H9 (cell line): Measurements from ENCODE around the gene MACC1. TPM values are rescaled to one million over a fixed set of nuclear protein-coding genes. Genes with fewer than 3 reads are reported as not detected.

Experiments used
- DNase-seq: peaks from one replicate; pipeline ENCODE4 v3.0.0-alpha.2; 2017
- H2AFZ ChIP-seq: one replicate; pipeline ENCODE4 v1.6.1; 2013; ENCODE audit warnings: mild to moderate bottlenecking, low read length, control low read depth, moderate library complexity
- H2AK5ac ChIP-seq: 2 replicates; pipeline ENCODE4 v1.6.1; 2013; ENCODE audit warnings: low read length, control low read depth, mixed read lengths; ENCODE audit not compliant: insufficient read length
- H2BK120ac ChIP-seq: one replicate; pipeline ENCODE4 v1.6.1; 2013; ENCODE audit warnings: low read depth, mild to moderate bottlenecking, low read length, control low read depth, inconsistent platforms; ENCODE audit not compliant: poor library complexity, severe bottlenecking
- H2BK12ac ChIP-seq: 2 replicates; pipeline ENCODE4 v1.6.1; 2013; ENCODE audit warnings: low read length, control low read depth, mixed read lengths, low read depth; ENCODE audit not compliant: insufficient read length
- H2BK15ac ChIP-seq: 2 replicates; pipeline ENCODE4 v1.6.1; 2013; ENCODE audit warnings: low read depth, low read length, control low read depth
- H2BK20ac ChIP-seq: one replicate; pipeline ENCODE4 v1.6.1; 2013; ENCODE audit warnings: low read depth, mild to moderate bottlenecking, low read length, control low read depth, inconsistent platforms; ENCODE audit not compliant: poor library complexity, severe bottlenecking
- H2BK5ac ChIP-seq: 2 replicates; pipeline ENCODE4 v1.6.1; 2013; ENCODE audit warnings: low read length, control low read depth, mixed read lengths; ENCODE audit not compliant: insufficient read length
- H3K14ac ChIP-seq: 2 replicates; pipeline ENCODE4 v1.6.1; 2013; ENCODE audit warnings: low read length, control low read depth; ENCODE audit not compliant: insufficient read depth
- H3K18ac ChIP-seq: 2 replicates; pipeline ENCODE4 v1.6.1; 2013; ENCODE audit warnings: low read depth, mild to moderate bottlenecking, mixed read lengths, low read length, control low read depth; ENCODE audit not compliant: insufficient read length
- H3K23ac ChIP-seq: 2 replicates; pipeline ENCODE4 v1.6.1; 2013; ENCODE audit warnings: low read length, control low read depth, mixed read lengths, low read depth; ENCODE audit not compliant: insufficient read length
- H3K23me2 ChIP-seq: 2 replicates; pipeline ENCODE4 v1.6.1; 2013; ENCODE audit warnings: low read depth, mild to moderate bottlenecking, mixed read lengths, low read length, control low read depth; ENCODE audit not compliant: insufficient read length, poor library complexity, severe bottlenecking
- H3K27ac ChIP-seq: 2 replicates; pipeline ENCODE4 v1.5.1; 2013; ENCODE audit warnings: low read length, control low read depth, mixed read lengths, low read depth; ENCODE audit not compliant: insufficient read length
- H3K27me3 ChIP-seq: 2 replicates; pipeline ENCODE4 v1.6.1; 2013; ENCODE audit warnings: low read length, control low read depth, inconsistent platforms; ENCODE audit not compliant: insufficient read depth
- H3K4ac ChIP-seq: 2 replicates; pipeline ENCODE4 v1.6.1; 2013; ENCODE audit warnings: low read depth, mild to moderate bottlenecking, control low read depth, inconsistent platforms, low read length, moderate library complexity
- H3K4me1 ChIP-seq: 2 replicates; pipeline ENCODE4 v1.6.1; 2013; ENCODE audit warnings: low read length, control low read depth, inconsistent platforms; ENCODE audit not compliant: insufficient read depth
- H3K4me2 ChIP-seq: 2 replicates; pipeline ENCODE4 v1.6.1; 2013; ENCODE audit warnings: low read length, control low read depth, mixed read lengths; ENCODE audit not compliant: insufficient read length, insufficient read depth
- H3K56ac ChIP-seq: 2 replicates; pipeline ENCODE4 v1.6.1; 2013; ENCODE audit warnings: low read depth, mild to moderate bottlenecking, mixed read lengths, low read length, control low read depth; ENCODE audit not compliant: insufficient read length
- H3K79me1 ChIP-seq: 2 replicates; pipeline ENCODE4 v1.6.1; 2013; ENCODE audit warnings: low read depth, mild to moderate bottlenecking, moderate library complexity, low read length, control low read depth, inconsistent platforms; ENCODE audit not compliant: insufficient read depth, poor library complexity, severe bottlenecking
- H3K79me2 ChIP-seq: 2 replicates; pipeline ENCODE4 v1.6.1; 2013; ENCODE audit warnings: low read length, control low read depth, inconsistent platforms; ENCODE audit not compliant: insufficient read depth
- H3K9ac ChIP-seq: 2 replicates; pipeline ENCODE4 v1.6.1; 2013; ENCODE audit warnings: low read length, control low read depth, mixed read lengths; ENCODE audit not compliant: insufficient read length; ENCODE audit errors: extremely low read depth
- H3K9me3 ChIP-seq: one replicate; pipeline ENCODE4 v1.6.1; 2013; ENCODE audit warnings: low read depth, low read length, inconsistent platforms; ENCODE audit not compliant: control insufficient read depth
- H3T11ph ChIP-seq: one replicate; pipeline ENCODE4 v1.6.1; 2013; ENCODE audit warnings: mild to moderate bottlenecking, low read length, control low read depth, inconsistent platforms
- H4K20me1 ChIP-seq: one replicate; pipeline ENCODE4 v1.6.1; 2013; ENCODE audit not compliant: control insufficient read depth, insufficient read length, insufficient read depth
- H4K5ac ChIP-seq: 2 replicates; pipeline ENCODE4 v1.6.1; 2013; ENCODE audit warnings: low read depth, mild to moderate bottlenecking, mixed read lengths, low read length, control low read depth; ENCODE audit not compliant: insufficient read length
- H4K8ac ChIP-seq: replicated peaks from 2 replicates; pipeline ENCODE4 v1.6.1; 2013; ENCODE audit warnings: low read length, control low read depth, mixed read lengths, low read depth; ENCODE audit not compliant: insufficient read length
- H4K91ac ChIP-seq: 2 replicates; pipeline ENCODE4 v1.6.1; 2013; ENCODE audit warnings: low read depth, mild to moderate bottlenecking, moderate library complexity, mixed read lengths, low read length, control low read depth; ENCODE audit not compliant: insufficient read length
- H3K27ac Mint-ChIP-seq, 3 experiments: 2 replicates in 2 of 3; 3 replicates in 1 of 3; pipeline ENCODE4 v1.8.0; 2020 to 2021; ENCODE audit warnings: mixed read lengths in 3 of 3, mild to moderate bottlenecking in 1 of 3, moderate library complexity in 1 of 3
- H3K27me3 Mint-ChIP-seq: 2 replicates; pipeline ENCODE4 v1.8.0; 2021; ENCODE audit warnings: low read depth, mild to moderate bottlenecking, moderate library complexity, mixed read lengths
- H3K36me3 Mint-ChIP-seq, 3 experiments: 2 replicates in 2 of 3; 3 replicates in 1 of 3; pipeline ENCODE4 v1.8.0; 2020 to 2021; ENCODE audit warnings: low read depth in 3 of 3, mixed read lengths in 3 of 3; ENCODE audit not compliant: insufficient read depth in 1 of 3
- H3K4me1 Mint-ChIP-seq, 2 experiments: 2 replicates each; pipeline ENCODE4 v1.8.0; 2020; ENCODE audit warnings: mixed read lengths in 2 of 2
- H3K4me3 Mint-ChIP-seq, 2 experiments: 2 replicates in 1 of 2; 3 replicates in 1 of 2; pipeline ENCODE4 v1.8.0; 2020 to 2021; ENCODE audit warnings: mild to moderate bottlenecking in 2 of 2, mixed read lengths in 2 of 2, moderate library complexity in 1 of 2
- H3K9me3 Mint-ChIP-seq, 2 experiments: 2 replicates in 1 of 2; 3 replicates in 1 of 2; pipeline ENCODE4 v1.8.0; 2020; ENCODE audit warnings: mild to moderate bottlenecking in 2 of 2, mixed read lengths in 2 of 2, moderate library complexity in 1 of 2
- WGBS: extraction: QIAGEN DNeasy Blood & Tissue Kit; methylation state at CpG from one replicate; pipeline ENCODE4 v1.1.7; 2013; ENCODE audit warnings: missing lambda C conversion rate, low lambda C conversion rate, mixed read lengths; ENCODE audit not compliant: insufficient read length; ENCODE audit errors: extremely low coverage; 5-methylcytosine and 5-hydroxymethylcytosine counted together
- total RNA-seq: library from RNA; stranded (reverse); gene quantifications from 2 replicates; pipeline ENCODE4 v1.2.1, GENCODE V29; 2021
- TF ChIP-seq, protein P1 (sequence below): fragments of 200-600 bp; sonication (generic); conservative IDR thresholded peaks from 3 replicates; pipeline ENCODE4 v1.8.0; 2021; ENCODE audit warnings: antibody characterized with exemption, mild to moderate bottlenecking

MACC1 gene
- total RNA-seq, 1 experiment from 2014 or later = 11.0 TPM

DNA sequence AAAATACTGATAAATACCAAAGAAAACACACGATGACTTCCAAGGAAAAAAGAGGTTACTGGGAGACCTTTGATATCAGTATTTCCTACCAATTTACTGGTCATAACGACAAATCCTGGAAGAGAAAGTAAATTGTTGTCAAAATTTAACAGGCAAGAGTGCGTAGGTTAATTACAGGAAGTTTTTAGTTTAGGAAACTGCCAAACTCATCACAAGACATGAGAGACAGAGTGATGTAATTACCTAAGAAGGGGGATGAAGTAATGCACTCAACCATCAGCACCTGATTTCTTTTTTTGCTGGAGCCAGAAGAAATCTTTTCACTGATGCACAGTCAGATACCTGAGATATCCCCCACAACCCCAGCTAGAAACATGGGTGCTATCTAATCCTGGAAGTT lies 16.8 kb downstream of the MACC1 start:
- Histone ChIP-seq H2BK12ac (no peak overlapping the region), H2AFZ (no peak overlapping the region), H2BK15ac (no peak overlapping the region), H4K5ac (no peak overlapping the region), H3K4me2 (no peak overlapping the region), H3K23ac (no peak overlapping the region), H3K14ac (no peak overlapping the region), H3K79me2 (no peaks in the 10 kb centered on the region), H3K18ac (no peak overlapping the region), H2AK5ac (no peak overlapping the region), H3K4me1 (peaks cover 4% of the 10 kb centered on the region; the same call in 1 of the 2 replicates), H2BK20ac (no peak overlapping the region), H3K9ac (no peak overlapping the region), H3K23me2 (no peaks in the 10 kb centered on the region), H3K9me3 (no peaks in the 10 kb centered on the region), H3K27ac (no peak overlapping the region), H4K8ac (no peak overlapping the region), H2BK120ac (no peak overlapping the region), H3K4ac (no peak overlapping the region), H4K91ac (no peak overlapping the region), H3K56ac (no peak overlapping the region), H4K20me1 (no peaks in the 10 kb centered on the region), H2BK5ac (no peak overlapping the region), H3K79me1 (no peaks in the 10 kb centered on the region), H3K27me3 (no peaks in the 10 kb centered on the region), H3T11ph (no peak overlapping the region)
- no peak for DNase-seq
- no peaks in the 10 kb centered on the region for H3K9me3 Mint-ChIP-seq
- no peak overlapping the region for H3K27ac Mint-ChIP-seq
- no peak overlapping the region for H3K4me3 Mint-ChIP-seq
- TF ChIP-seq, protein P1, sequence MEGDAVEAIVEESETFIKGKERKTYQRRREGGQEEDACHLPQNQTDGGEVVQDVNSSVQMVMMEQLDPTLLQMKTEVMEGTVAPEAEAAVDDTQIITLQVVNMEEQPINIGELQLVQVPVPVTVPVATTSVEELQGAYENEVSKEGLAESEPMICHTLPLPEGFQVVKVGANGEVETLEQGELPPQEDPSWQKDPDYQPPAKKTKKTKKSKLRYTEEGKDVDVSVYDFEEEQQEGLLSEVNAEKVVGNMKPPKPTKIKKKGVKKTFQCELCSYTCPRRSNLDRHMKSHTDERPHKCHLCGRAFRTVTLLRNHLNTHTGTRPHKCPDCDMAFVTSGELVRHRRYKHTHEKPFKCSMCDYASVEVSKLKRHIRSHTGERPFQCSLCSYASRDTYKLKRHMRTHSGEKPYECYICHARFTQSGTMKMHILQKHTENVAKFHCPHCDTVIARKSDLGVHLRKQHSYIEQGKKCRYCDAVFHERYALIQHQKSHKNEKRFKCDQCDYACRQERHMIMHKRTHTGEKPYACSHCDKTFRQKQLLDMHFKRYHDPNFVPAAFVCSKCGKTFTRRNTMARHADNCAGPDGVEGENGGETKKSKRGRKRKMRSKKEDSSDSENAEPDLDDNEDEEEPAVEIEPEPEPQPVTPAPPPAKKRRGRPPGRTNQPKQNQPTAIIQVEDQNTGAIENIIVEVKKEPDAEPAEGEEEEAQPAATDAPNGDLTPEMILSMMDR = no peak
- peaks cover 11 to 21% of the 10 kb centered on the region in 2 experiments for H3K4me1 Mint-ChIP-seq
- H3K36me3 Mint-ChIP-seq = peaks cover 0 to 5% (median 3%) of the 10 kb centered on the region in 3 experiments; a peak in 3 of 7 replicates
- WGBS = no CpG with 5 or more reads among the region's 3 CpGs
- no peaks in the 10 kb centered on the region for H3K27me3 Mint-ChIP-seq
